C4-2B (cell line): ENCODE measurements around the gene CHKA.

Source experiments
- CTCF ChIP-seq: fragments of 450-650 bp; conservative IDR thresholded peaks from 2 replicates; pipeline ENCODE4 v1.5.1; 2017; ENCODE audit warnings: mild to moderate bottlenecking
- ZFX ChIP-seq: fragments of 450-650 bp; IDR thresholded peaks from 2 replicates; pipeline ENCODE4 v1.6.1; 2017

- no peak for TF ChIP-seq CTCF
- no peak for TF ChIP-seq ZFX
These were observed 31.5 kb downstream of the CHKA start for GRCh38 chr11:68089679-68090078.
